Trophoblast cell (in vitro differentiated cells and primary cell): Measurements from ENCODE around the gene MPZ.

Experiments used
- DNase-seq, 2 donors: peaks; one replicate each; pipeline ENCODE4 v3.0.0-alpha.2; 2016
- H2AFZ ChIP-seq: 2 replicates; pipeline ENCODE4 v1.6.1; 2013; ENCODE audit warnings: low read length, moderate library complexity, mild to moderate bottlenecking; ENCODE audit not compliant: insufficient read depth, poor library complexity
- H2AK5ac ChIP-seq: 2 replicates; pipeline ENCODE4 v1.6.1; 2013; ENCODE audit warnings: mild to moderate bottlenecking, low read length
- H2BK120ac ChIP-seq: 2 replicates; pipeline ENCODE4 v1.6.1; 2013; ENCODE audit warnings: low read length, mild to moderate bottlenecking, moderate library complexity; ENCODE audit not compliant: insufficient read depth, poor library complexity
- H2BK12ac ChIP-seq: 2 replicates; pipeline ENCODE4 v1.6.1; 2013; ENCODE audit warnings: mild to moderate bottlenecking, low read length, moderate library complexity
- H2BK5ac ChIP-seq: 2 replicates; pipeline ENCODE4 v1.6.1; 2013; ENCODE audit warnings: low read length, low read depth, moderate library complexity, mild to moderate bottlenecking; ENCODE audit not compliant: poor library complexity
- H3K14ac ChIP-seq: 2 replicates; pipeline ENCODE4 v1.6.1; 2013; ENCODE audit warnings: mild to moderate bottlenecking, low read length
- H3K18ac ChIP-seq: 2 replicates; pipeline ENCODE4 v1.6.1; 2013; ENCODE audit warnings: mild to moderate bottlenecking, low read length
- H3K23ac ChIP-seq: 2 replicates; pipeline ENCODE4 v1.6.1; 2013; ENCODE audit warnings: low read length
- H3K27ac ChIP-seq: 2 replicates; pipeline ENCODE4 v1.5.1; 2013; ENCODE audit warnings: low read depth, mild to moderate bottlenecking, inconsistent platforms, low read length, moderate library complexity
- H3K27me3 ChIP-seq: 2 replicates; pipeline ENCODE4 v1.6.1; 2013; ENCODE audit warnings: inconsistent platforms, mild to moderate bottlenecking, low read length, moderate library complexity; ENCODE audit not compliant: insufficient read depth
- H3K36me3 ChIP-seq, 2 experiments: 1 replicate in 1 of 2; 2 replicates in 1 of 2; pipeline ENCODE4 v1.6.1; 2013; ENCODE audit warnings: low read length in 2 of 2, mild to moderate bottlenecking in 2 of 2, moderate library complexity in 1 of 2; ENCODE audit not compliant: insufficient read depth in 2 of 2, control insufficient read depth in 1 of 2
- H3K4ac ChIP-seq: 2 replicates; pipeline ENCODE4 v1.6.1; 2013; ENCODE audit warnings: low read depth, mild to moderate bottlenecking, low read length, moderate library complexity
- H3K4me1 ChIP-seq, 2 experiments: 1 replicate in 1 of 2; 2 replicates in 1 of 2; pipeline ENCODE4 v1.6.1; 2013; ENCODE audit warnings: low read length in 2 of 2, mild to moderate bottlenecking in 2 of 2, moderate library complexity in 1 of 2; ENCODE audit not compliant: insufficient read depth in 2 of 2, control insufficient read depth in 1 of 2
- H3K4me2 ChIP-seq: 2 replicates; pipeline ENCODE4 v1.6.1; 2013; ENCODE audit warnings: inconsistent platforms, mild to moderate bottlenecking, low read length, moderate library complexity
- H3K4me3 ChIP-seq: 2 replicates; pipeline ENCODE4 v1.5.1; 2013; ENCODE audit warnings: mild to moderate bottlenecking, low read depth, low read length, inconsistent platforms
- H3K79me1 ChIP-seq: one replicate; pipeline ENCODE4 v1.6.1; 2013; ENCODE audit warnings: low read length
- H3K79me2 ChIP-seq: 2 replicates; pipeline ENCODE4 v1.6.1; 2013; ENCODE audit warnings: low read length, mild to moderate bottlenecking; ENCODE audit not compliant: control insufficient read depth, insufficient read depth, poor library complexity
- H3K9ac ChIP-seq: 2 replicates; pipeline ENCODE4 v1.6.1; 2013; ENCODE audit warnings: mild to moderate bottlenecking, low read length
- H3K9me3 ChIP-seq: 2 replicates; pipeline ENCODE4 v1.6.1; 2013; ENCODE audit warnings: low read depth, mild to moderate bottlenecking, control low read depth, inconsistent platforms, low read length; ENCODE audit not compliant: insufficient read depth
- H4K12ac ChIP-seq: 2 replicates; pipeline ENCODE4 v1.6.1; 2013; ENCODE audit warnings: low read depth, mild to moderate bottlenecking, low read length, moderate library complexity
- H4K8ac ChIP-seq: 2 replicates; pipeline ENCODE4 v1.6.1; 2013; ENCODE audit warnings: low read depth, mild to moderate bottlenecking, low read length, moderate library complexity
- H4K91ac ChIP-seq: one replicate; pipeline ENCODE4 v1.6.1; 2013; ENCODE audit warnings: low read depth, mild to moderate bottlenecking, low read length, moderate library complexity
- WGBS: extraction: QIAGEN DNeasy Blood & Tissue Kit; methylation state at CpG from one replicate; pipeline ENCODE4 v1.1.7; 2013; ENCODE audit warnings: missing lambda C conversion rate; ENCODE audit not compliant: insufficient read length, insufficient coverage; ENCODE audit errors: extremely low coverage; 5-methylcytosine and 5-hydroxymethylcytosine counted together

MPZ gene

DNA sequence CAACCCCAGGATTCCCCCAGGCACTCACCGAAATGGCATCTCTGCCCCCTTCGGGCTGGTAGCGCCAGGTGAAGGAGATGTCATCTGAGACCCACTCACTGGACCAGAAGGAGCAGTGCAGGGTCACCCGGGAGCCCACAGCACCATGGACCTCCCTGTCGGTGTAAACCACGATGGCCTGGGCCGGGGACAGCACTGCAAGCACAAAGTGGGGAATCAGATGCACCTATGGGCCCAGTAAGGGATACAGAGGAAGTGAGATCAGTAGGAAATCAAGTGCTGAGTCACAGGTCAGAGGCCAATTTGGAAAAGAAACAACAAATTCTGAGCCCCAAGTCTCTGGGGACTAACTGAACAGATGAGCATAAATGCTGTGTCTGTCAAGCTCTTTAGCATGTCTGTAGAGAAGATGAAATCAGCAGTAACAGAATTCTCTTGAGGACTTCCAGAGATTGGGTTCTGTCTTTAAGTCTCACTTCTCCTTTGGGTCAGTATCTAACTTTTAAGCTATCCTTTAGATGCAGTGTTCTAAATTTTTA is 2.5 kb downstream of the MPZ start:
- Histone ChIP-seq H3K14ac (no peak overlapping the region), H4K8ac (no peak overlapping the region), H2AFZ (no peak overlapping the region), H3K79me2 (peaks cover 4% of the 10 kb centered on the region), H2BK12ac (no peak overlapping the region), H2BK5ac (no peak overlapping the region), H3K27ac (no peak overlapping the region), H3K23ac (no peak overlapping the region), H3K27me3 (no peaks in the 10 kb centered on the region), H2BK120ac (no peak overlapping the region), H4K91ac (no peak overlapping the region), H3K4me3 (no peak overlapping the region), H3K79me1 (peaks cover 3% of the 10 kb centered on the region), H3K4me1 (peaks cover 3 to 8% of the 10 kb centered on the region in 2 experiments), H3K4me2 (no peak overlapping the region), H3K18ac (no peak overlapping the region), H2AK5ac (no peak overlapping the region), H4K12ac (no peak overlapping the region), H3K4ac (no peak overlapping the region), H3K9me3 (peaks cover 6% of the 10 kb centered on the region), H3K9ac (no peak overlapping the region), H3K36me3 (no peaks in the 10 kb centered on the region)
- no CpG with 5 or more reads among the region's 7 CpGs for WGBS
- DNase-seq: no peak

- no peak overlapping the region for H2BK12ac ChIP-seq
- no peak overlapping the region for H2BK120ac ChIP-seq
- no peak overlapping the region for H3K14ac ChIP-seq
- H2BK5ac ChIP-seq: no peak overlapping the region
- peaks cover 3% of the 10 kb centered on the region for H3K79me1 ChIP-seq
- H3K27me3 ChIP-seq: no peaks in the 10 kb centered on the region
- no peak overlapping the region for H3K23ac ChIP-seq
- H3K4me2 ChIP-seq: peak overlapping the region; percentile 63
- no peak overlapping the region for H3K4ac ChIP-seq
- no peak overlapping the region for H3K9ac ChIP-seq
- WGBS: no CpG with 5 or more reads among the region's 31 CpGs
- H3K36me3 ChIP-seq: no peaks in the 10 kb centered on the region
- peak overlapping the region; percentile 23 for H4K12ac ChIP-seq
- H3K4me3 ChIP-seq: peak overlapping the region; percentile 74
- DNase-seq: peak; percentile 73 to 79
- H3K9me3 ChIP-seq: peaks cover 6% of the 10 kb centered on the region
- peak overlapping the region; percentile 20 for H3K18ac ChIP-seq
- H4K8ac ChIP-seq: peak overlapping the region; percentile 89
- peak overlapping the region; percentile 61 for H2AFZ ChIP-seq
- H4K91ac ChIP-seq: peak overlapping the region; percentile 23
- no peak overlapping the region for H3K27ac ChIP-seq
- H2AK5ac ChIP-seq: no peak overlapping the region
- H3K4me1 ChIP-seq: peaks cover 3 to 8% of the 10 kb centered on the region in 2 experiments
- peaks cover 4% of the 10 kb centered on the region for H3K79me2 ChIP-seq
Measured at GRCh38 chr1:161305867-161306519, 3.8 kb downstream of the MPZ start.

- Histone ChIP-seq H3K4me3 (peak overlapping the region; percentile 74), H2AFZ (no peak overlapping the region), H3K36me3 (no peaks in the 10 kb centered on the region), H3K9me3 (peaks cover 6% of the 10 kb centered on the region), H3K14ac (no peak overlapping the region), H2AK5ac (no peak overlapping the region), H3K23ac (no peak overlapping the region), H2BK12ac (no peak overlapping the region), H3K79me1 (peaks cover 3% of the 10 kb centered on the region), H3K27ac (no peak overlapping the region), H3K4me1 (peaks cover 3 to 8% of the 10 kb centered on the region in 2 experiments), H3K4ac (peak overlapping the region; percentile 47), H3K9ac (no peak overlapping the region), H4K91ac (peak overlapping the region; percentile 23), H2BK120ac (no peak overlapping the region), H3K4me2 (peak overlapping the region; percentile 63), H3K27me3 (no peaks in the 10 kb centered on the region), H2BK5ac (no peak overlapping the region), H4K8ac (peak overlapping the region; percentile 35), H3K79me2 (peaks cover 4% of the 10 kb centered on the region), H3K18ac (peak overlapping the region; percentile 40), H4K12ac (no peak overlapping the region)
- no CpG with 5 or more reads among the region's 17 CpGs for WGBS
- DNase-seq: no peak
Measured at GRCh38 chr1:161304927-161305866, 4.6 kb downstream of the MPZ start.

DNA sequence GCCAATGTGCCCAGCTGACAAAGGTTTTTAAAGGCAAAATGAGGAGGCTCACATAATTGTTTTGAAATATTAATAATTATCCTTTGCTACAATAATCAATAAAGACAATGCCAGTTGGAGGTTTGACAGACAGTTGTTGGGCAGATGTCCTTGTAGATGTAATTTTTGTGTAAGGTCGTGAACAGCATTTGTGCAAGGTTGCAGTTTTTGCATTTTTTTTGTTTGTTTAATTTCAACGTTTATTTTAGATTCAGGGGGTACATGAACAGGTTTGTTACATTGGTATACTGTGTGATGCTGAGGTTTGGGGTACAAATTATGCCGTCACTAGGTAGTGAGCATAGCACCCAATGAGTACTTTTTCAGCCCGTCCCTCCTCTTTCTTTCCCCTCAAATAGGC is 9.3 kb downstream of the MPZ start:
- Histone ChIP-seq H2BK5ac (no peak overlapping the region), H3K27ac (no peak overlapping the region), H2BK120ac (no peak overlapping the region), H3K79me1 (no peaks in the 10 kb centered on the region), H3K9me3 (peaks cover 1% of the 10 kb centered on the region), H3K4me3 (no peak overlapping the region), H2BK12ac (no peak overlapping the region), H3K27me3 (no peaks in the 10 kb centered on the region), H3K14ac (no peak overlapping the region), H3K36me3 (no peaks in the 10 kb centered on the region), H2AK5ac (no peak overlapping the region), H2AFZ (no peak overlapping the region), H3K79me2 (peaks cover 2% of the 10 kb centered on the region), H4K8ac (no peak overlapping the region), H3K4me2 (no peak overlapping the region), H3K4me1 (peaks cover 3 to 8% of the 10 kb centered on the region in 2 experiments), H4K12ac (no peak overlapping the region), H3K23ac (no peak overlapping the region), H3K9ac (no peak overlapping the region), H4K91ac (no peak overlapping the region), H3K4ac (no peak overlapping the region), H3K18ac (no peak overlapping the region)
- no peak for DNase-seq
- WGBS: no CpG with 5 or more reads among the region's 4 CpGs
